Stimulated activated CD4-positive, alpha-beta T cell treated with anti-CD3 and anti-CD28 coated beads, Interleukin-4, amount 100 ng/mL, for 1 hour (primary cell): Measurements from ENCODE around the gene CUTA.

Experiments used
- DNase-seq: peaks from one replicate; pipeline ENCODE4 v3.0.0-alpha.2; 2020

The CUTA gene

GRCh38 chr6:33438978-33439594, 21.2 kb upstream of the CUTA start:
- no peak for DNase-seq

GRCh38 chr6:33437666-33438065, 19.8 kb upstream of the CUTA start:
- no peak for DNase-seq

- DNase-seq = no peak
Observed at GRCh38 chr6:33434961-33435360, 17.1 kb upstream of the CUTA start.

- DNase-seq = no peak
Observed at GRCh38 chr6:33433544-33434191, 15.8 kb upstream of the CUTA start.

GRCh38 chr6:33433001-33433543, 15.2 kb upstream of the CUTA start:
- DNase-seq = no peak

- no peak for DNase-seq
Observed at GRCh38 chr6:33432546-33432945, 14.6 kb upstream of the CUTA start.

- DNase-seq = no peak
Observed at GRCh38 chr6:33431880-33432541, 14.1 kb upstream of the CUTA start.

GRCh38 chr6:33430991-33431879, 13.3 kb upstream of the CUTA start:
- peak; percentile 80 for DNase-seq

- DNase-seq = no peak
Observed at GRCh38 chr6:33430334-33430733, 12.4 kb upstream of the CUTA start.

GRCh38 chr6:33429750-33430052, 11.8 kb upstream of the CUTA start:
- DNase-seq = no peak

GRCh38 chr6:33428966-33429749, 11.3 kb upstream of the CUTA start:
- DNase-seq = no peak

- DNase-seq = peak; percentile 32
Observed at GRCh38 chr6:33428224-33428965, 10.5 kb upstream of the CUTA start.

GRCh38 chr6:33427585-33428223, 9.8 kb upstream of the CUTA start:
- peak; percentile 62 for DNase-seq

- no peak for DNase-seq
Observed at GRCh38 chr6:33426590-33427511, 8.9 kb upstream of the CUTA start.

GRCh38 chr6:33425668-33426577, 8.0 kb upstream of the CUTA start:
- peak; percentile 81 for DNase-seq

- DNase-seq = no peak
Observed at GRCh38 chr6:33424855-33425667, 7.2 kb upstream of the CUTA start.

GRCh38 chr6:33423777-33424176, 5.9 kb upstream of the CUTA start:
- no peak for DNase-seq

- DNase-seq = no peak
Observed at GRCh38 chr6:33421344-33421643, 3.4 kb upstream of the CUTA start.
